ENCODE measurements around the gene TSPAN10.

DNA sequence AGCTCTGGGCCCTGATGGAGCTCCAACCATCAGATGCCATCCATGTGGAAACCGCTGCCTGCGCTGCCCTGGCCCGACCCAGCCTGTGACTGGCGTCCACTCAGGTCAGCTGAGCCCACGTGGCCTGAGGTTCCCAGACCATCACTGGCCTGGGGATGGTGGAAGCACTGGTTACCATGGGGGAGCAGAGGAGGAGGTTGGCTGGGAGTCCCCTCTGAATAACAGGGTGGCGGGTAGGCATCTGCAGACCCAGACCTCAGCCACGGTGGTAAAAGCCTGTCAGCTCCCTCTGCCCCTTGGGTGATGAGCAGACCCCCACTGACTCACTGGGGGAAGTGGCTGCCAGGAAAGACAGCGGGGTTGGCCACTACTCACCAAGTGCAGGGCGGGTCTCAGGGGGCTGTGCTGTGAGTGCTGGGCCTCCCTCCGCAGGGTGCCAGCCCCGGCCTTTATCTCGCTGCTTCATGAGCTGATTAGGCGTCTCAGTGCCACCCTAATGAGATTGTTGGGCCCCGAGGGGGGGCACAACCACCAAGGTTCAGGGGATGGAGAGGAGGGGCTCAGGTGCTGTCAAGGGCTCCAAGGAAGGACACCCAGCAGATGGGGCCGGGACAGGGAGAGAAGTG, 19.2 kb downstream of the TSPAN10 start, which contains the start of gene PDE6G:
- TF ChIP-seq CTCF (IDR thresholded peaks at IDR 0.05; ENCODE audit: insufficient read depth, low read depth, low read length) (no peak), EZH2 (IDR thresholded peaks at IDR 0.05; ENCODE audit: insufficient read depth, low read length) (no peak)

All from astrocyte (in vitro differentiated cells and primary cell).